ENCODE results near the gene HSDL2.

HSDL2 gene

DNA sequence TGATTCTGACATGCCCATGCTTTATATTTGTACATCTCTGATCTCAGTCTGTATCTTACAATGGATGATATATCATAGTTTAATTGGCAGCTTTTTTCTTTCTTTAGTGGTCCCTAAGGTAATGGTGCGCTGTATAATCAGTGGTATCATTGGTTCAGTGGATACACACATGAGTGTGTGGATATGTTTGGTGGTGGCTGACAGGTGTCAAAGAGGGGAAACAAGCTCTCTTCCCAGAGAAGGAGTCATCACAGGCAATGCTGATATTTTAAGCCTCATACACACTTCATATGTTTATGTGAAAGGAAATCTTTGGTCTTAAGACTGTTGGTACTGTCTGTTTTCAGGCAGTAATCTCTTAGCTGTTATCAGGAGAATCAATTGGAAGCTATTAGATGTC, 54.6 kb downstream of the HSDL2 start:
- no peak overlapping the region for H3K14ac ChIP-seq (ENCODE audit: low read length)
- no peak overlapping the region for H3K23ac ChIP-seq (ENCODE audit: low read length)
- H3K27me3 ChIP-seq (ENCODE audit: insufficient read depth, low read length): no peaks in the 10 kb centered on the region
- H2BK12ac ChIP-seq (ENCODE audit: low read length): no peak overlapping the region
- H2BK120ac ChIP-seq (ENCODE audit: insufficient read depth, low read length, poor library complexity): no peak overlapping the region
- H2AFZ ChIP-seq (ENCODE audit: insufficient read depth, low read length, poor library complexity): no peak overlapping the region
- H3K9ac ChIP-seq (ENCODE audit: low read length): no peak overlapping the region
- H3K9me3 ChIP-seq (ENCODE audit: insufficient read depth, low read depth, low read length): no peaks in the 10 kb centered on the region
- H2AK5ac ChIP-seq (ENCODE audit: low read length): no peak overlapping the region
- no peak overlapping the region for H3K4me2 ChIP-seq (ENCODE audit: low read length)
- H3K36me3 ChIP-seq (ENCODE audit: control insufficient read depth in 1 of 2, insufficient read depth in 2 of 2, low read length in 2 of 2): peaks cover 2 to 6% of the 10 kb centered on the region in 2 experiments
- no peaks in the 10 kb centered on the region for H3K79me2 ChIP-seq (ENCODE audit: control insufficient read depth, insufficient read depth, low read length, poor library complexity)
- H2BK5ac ChIP-seq (ENCODE audit: low read depth, low read length, poor library complexity): no peak overlapping the region
- no peak overlapping the region for H3K27ac ChIP-seq (ENCODE audit: low read depth, low read length)
- no peak for DNase-seq
- H3K4me3 ChIP-seq (ENCODE audit: low read depth, low read length): no peak overlapping the region
- H3K4me1 ChIP-seq (ENCODE audit: control insufficient read depth in 1 of 2, insufficient read depth in 2 of 2, low read length in 2 of 2): no peaks in the 10 kb centered on the region
- no peak overlapping the region for H3K4ac ChIP-seq (ENCODE audit: low read depth, low read length)
- no peak overlapping the region for H4K8ac ChIP-seq (ENCODE audit: low read depth, low read length)
- H3K18ac ChIP-seq (ENCODE audit: low read length): no peak overlapping the region
- no peak overlapping the region for H4K12ac ChIP-seq (ENCODE audit: low read depth, low read length)
- no peak overlapping the region for H4K91ac ChIP-seq (ENCODE audit: low read depth, low read length)
- H3K79me1 ChIP-seq (ENCODE audit: low read length): no peaks in the 10 kb centered on the region
- WGBS (ENCODE audit: extremely low coverage, insufficient coverage, insufficient read length): no CpG with 5 or more reads among the region's 1 CpG

DNA sequence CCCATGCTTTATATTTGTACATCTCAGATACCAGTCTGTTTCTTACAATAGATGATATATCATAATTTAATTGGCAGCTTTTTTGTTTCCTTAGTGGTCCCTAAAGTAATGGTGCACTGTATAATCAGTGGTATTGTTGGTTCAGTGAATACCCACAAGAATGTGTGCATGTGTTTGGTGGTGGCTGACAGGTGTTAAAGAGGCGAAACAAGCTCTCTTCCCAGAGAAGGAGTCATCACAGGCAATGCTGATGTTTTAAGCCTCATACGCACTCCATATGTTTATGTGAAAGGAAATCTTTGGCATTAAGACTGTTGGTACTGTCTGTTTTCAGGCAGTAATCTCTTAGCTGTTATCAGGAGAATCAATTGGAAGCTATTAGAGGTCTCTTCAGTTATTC, 57.5 kb downstream of the HSDL2 start:
- H2AFZ ChIP-seq (ENCODE audit: insufficient read depth, low read length, poor library complexity): no peak overlapping the region
- H3K4ac ChIP-seq (ENCODE audit: low read depth, low read length): no peak overlapping the region
- peaks cover 4% of the 10 kb centered on the region in 2 experiments for H3K36me3 ChIP-seq (ENCODE audit: control insufficient read depth in 1 of 2, insufficient read depth in 2 of 2, low read length in 2 of 2)
- H2AK5ac ChIP-seq (ENCODE audit: low read length): no peak overlapping the region
- H3K4me3 ChIP-seq (ENCODE audit: low read depth, low read length): no peak overlapping the region
- no peaks in the 10 kb centered on the region for H3K27me3 ChIP-seq (ENCODE audit: insufficient read depth, low read length)
- no peak overlapping the region for H2BK5ac ChIP-seq (ENCODE audit: low read depth, low read length, poor library complexity)
- no peaks in the 10 kb centered on the region for H3K4me1 ChIP-seq (ENCODE audit: control insufficient read depth in 1 of 2, insufficient read depth in 2 of 2, low read length in 2 of 2)
- no peak overlapping the region for H4K91ac ChIP-seq (ENCODE audit: low read depth, low read length)
- no peak overlapping the region for H3K23ac ChIP-seq (ENCODE audit: low read length)
- no peak overlapping the region for H3K9ac ChIP-seq (ENCODE audit: low read length)
- no peak for DNase-seq
- no CpG with 5 or more reads among the region's 2 CpGs for WGBS (ENCODE audit: extremely low coverage, insufficient coverage, insufficient read length)
- H4K12ac ChIP-seq (ENCODE audit: low read depth, low read length): no peak overlapping the region
- no peak overlapping the region for H3K18ac ChIP-seq (ENCODE audit: low read length)
- H3K79me2 ChIP-seq (ENCODE audit: control insufficient read depth, insufficient read depth, low read length, poor library complexity): no peaks in the 10 kb centered on the region
- H2BK120ac ChIP-seq (ENCODE audit: insufficient read depth, low read length, poor library complexity): no peak overlapping the region
- no peak overlapping the region for H4K8ac ChIP-seq (ENCODE audit: low read depth, low read length)
- no peaks in the 10 kb centered on the region for H3K9me3 ChIP-seq (ENCODE audit: insufficient read depth, low read depth, low read length)
- H3K79me1 ChIP-seq (ENCODE audit: low read length): no peaks in the 10 kb centered on the region
- no peak overlapping the region for H2BK12ac ChIP-seq (ENCODE audit: low read length)
- no peak overlapping the region for H3K27ac ChIP-seq (ENCODE audit: low read depth, low read length)
- no peak overlapping the region for H3K14ac ChIP-seq (ENCODE audit: low read length)
- no peak overlapping the region for H3K4me2 ChIP-seq (ENCODE audit: low read length)

DNA sequence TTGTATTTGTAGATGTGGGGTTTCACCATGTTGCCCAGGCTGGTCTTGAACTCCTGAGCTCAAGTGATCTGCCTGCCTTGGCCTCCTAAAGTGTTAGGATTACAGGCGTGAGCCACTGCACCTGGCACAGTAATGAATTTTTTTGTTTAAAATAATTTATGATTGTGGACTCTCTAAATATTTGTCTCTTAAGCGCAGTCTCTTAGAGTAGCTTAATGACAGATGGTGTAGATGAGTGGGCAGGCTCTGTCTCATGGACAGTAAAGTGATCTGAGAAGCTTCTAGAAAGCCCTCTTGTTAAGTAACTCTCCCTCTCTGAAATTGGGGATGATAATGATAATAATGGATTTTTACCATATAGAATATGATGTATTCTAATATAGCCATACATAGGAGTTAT, 59.3 kb downstream of the HSDL2 start:
- no peak overlapping the region for H4K91ac ChIP-seq (ENCODE audit: low read depth, low read length)
- H3K4me2 ChIP-seq (ENCODE audit: low read length): no peak overlapping the region
- H3K79me1 ChIP-seq (ENCODE audit: low read length): no peaks in the 10 kb centered on the region
- WGBS (ENCODE audit: extremely low coverage, insufficient coverage, insufficient read length): no CpG with 5 or more reads among the region's 2 CpGs
- no peaks in the 10 kb centered on the region for H3K4me1 ChIP-seq (ENCODE audit: control insufficient read depth in 1 of 2, insufficient read depth in 2 of 2, low read length in 2 of 2)
- no peaks in the 10 kb centered on the region for H3K27me3 ChIP-seq (ENCODE audit: insufficient read depth, low read length)
- no peak overlapping the region for H3K27ac ChIP-seq (ENCODE audit: low read depth, low read length)
- H3K9me3 ChIP-seq (ENCODE audit: insufficient read depth, low read depth, low read length): no peaks in the 10 kb centered on the region
- H2BK120ac ChIP-seq (ENCODE audit: insufficient read depth, low read length, poor library complexity): no peak overlapping the region
- H3K4ac ChIP-seq (ENCODE audit: low read depth, low read length): no peak overlapping the region
- no peak overlapping the region for H3K14ac ChIP-seq (ENCODE audit: low read length)
- H3K36me3 ChIP-seq (ENCODE audit: control insufficient read depth in 1 of 2, insufficient read depth in 2 of 2, low read length in 2 of 2): peaks cover 2 to 4% of the 10 kb centered on the region in 2 experiments
- no peak overlapping the region for H2AFZ ChIP-seq (ENCODE audit: insufficient read depth, low read length, poor library complexity)
- H3K79me2 ChIP-seq (ENCODE audit: control insufficient read depth, insufficient read depth, low read length, poor library complexity): no peaks in the 10 kb centered on the region
- H2BK5ac ChIP-seq (ENCODE audit: low read depth, low read length, poor library complexity): no peak overlapping the region
- H4K8ac ChIP-seq (ENCODE audit: low read depth, low read length): no peak overlapping the region
- H3K23ac ChIP-seq (ENCODE audit: low read length): no peak overlapping the region
- no peak overlapping the region for H2AK5ac ChIP-seq (ENCODE audit: low read length)
- no peak overlapping the region for H3K9ac ChIP-seq (ENCODE audit: low read length)
- H2BK12ac ChIP-seq (ENCODE audit: low read length): no peak overlapping the region
- H3K4me3 ChIP-seq (ENCODE audit: low read depth, low read length): no peak overlapping the region
- DNase-seq: no peak
- no peak overlapping the region for H4K12ac ChIP-seq (ENCODE audit: low read depth, low read length)
- no peak overlapping the region for H3K18ac ChIP-seq (ENCODE audit: low read length)

DNA sequence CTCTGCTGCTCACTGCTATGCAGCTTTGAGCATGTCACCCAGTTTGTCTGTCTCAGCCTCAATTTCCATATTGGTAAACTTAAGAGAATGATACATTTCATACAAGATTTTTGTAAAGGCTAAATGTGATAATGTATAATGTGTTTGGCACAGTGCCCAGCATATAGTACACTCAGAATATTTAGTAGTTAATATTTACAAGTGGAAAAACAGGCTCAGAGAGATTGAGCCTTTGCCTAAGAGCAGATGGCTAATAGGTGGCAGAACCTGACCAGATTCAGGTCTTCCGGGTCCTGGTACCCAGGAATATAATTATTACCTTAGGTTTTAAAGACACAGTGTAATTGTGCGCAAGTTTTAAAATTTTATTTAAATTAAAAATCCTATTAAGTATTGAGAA, 59.9 kb downstream of the HSDL2 start:
- Histone ChIP-seq H3K4ac (ENCODE audit: low read depth, low read length) (no peak overlapping the region), H2AK5ac (ENCODE audit: low read length) (no peak overlapping the region), H4K12ac (ENCODE audit: low read depth, low read length) (no peak overlapping the region), H3K4me1 (ENCODE audit: control insufficient read depth in 1 of 2, insufficient read depth in 2 of 2, low read length in 2 of 2) (no peaks in the 10 kb centered on the region), H2BK12ac (ENCODE audit: low read length) (no peak overlapping the region), H3K27me3 (ENCODE audit: insufficient read depth, low read length) (no peaks in the 10 kb centered on the region), H3K9me3 (ENCODE audit: insufficient read depth, low read depth, low read length) (no peaks in the 10 kb centered on the region), H3K9ac (ENCODE audit: low read length) (no peak overlapping the region), H3K4me2 (ENCODE audit: low read length) (no peak overlapping the region), H3K18ac (ENCODE audit: low read length) (no peak overlapping the region), H3K4me3 (ENCODE audit: low read depth, low read length) (no peak overlapping the region), H2AFZ (ENCODE audit: insufficient read depth, low read length, poor library complexity) (no peak overlapping the region), H2BK5ac (ENCODE audit: low read depth, low read length, poor library complexity) (no peak overlapping the region), H3K14ac (ENCODE audit: low read length) (no peak overlapping the region), H4K91ac (ENCODE audit: low read depth, low read length) (no peak overlapping the region), H3K79me1 (ENCODE audit: low read length) (no peaks in the 10 kb centered on the region), H4K8ac (ENCODE audit: low read depth, low read length) (no peak overlapping the region), H3K23ac (ENCODE audit: low read length) (no peak overlapping the region), H3K27ac (ENCODE audit: low read depth, low read length) (no peak overlapping the region), H3K79me2 (ENCODE audit: control insufficient read depth, insufficient read depth, low read length, poor library complexity) (no peaks in the 10 kb centered on the region), H3K36me3 (ENCODE audit: control insufficient read depth in 1 of 2, insufficient read depth in 2 of 2, low read length in 2 of 2) (peaks cover 2 to 4% of the 10 kb centered on the region in 2 experiments), H2BK120ac (ENCODE audit: insufficient read depth, low read length, poor library complexity) (no peak overlapping the region)
- DNase-seq: no peak
- WGBS (ENCODE audit: extremely low coverage, insufficient coverage, insufficient read length): no CpG with 5 or more reads among the region's 2 CpGs
